Hypothalamus (tissue), 51 donors: ENCODE measurements around the gene KLF13.

Experiments used
- DNase-seq, 51 donors: peaks; one replicate each; lab custom pipeline; 2025; lab: John Stamatoyannopoulos, UW

The KLF13 gene

GRCh38 chr15:31326156-31326874 is at the start of gene KLF13:
Gene KLF13 (plus strand): TSS chr15:31326835. CDS start chr15:31327213, 378 bp downstream.
- peak; percentile 92 to 100 (median 98) for DNase-seq

DNA sequence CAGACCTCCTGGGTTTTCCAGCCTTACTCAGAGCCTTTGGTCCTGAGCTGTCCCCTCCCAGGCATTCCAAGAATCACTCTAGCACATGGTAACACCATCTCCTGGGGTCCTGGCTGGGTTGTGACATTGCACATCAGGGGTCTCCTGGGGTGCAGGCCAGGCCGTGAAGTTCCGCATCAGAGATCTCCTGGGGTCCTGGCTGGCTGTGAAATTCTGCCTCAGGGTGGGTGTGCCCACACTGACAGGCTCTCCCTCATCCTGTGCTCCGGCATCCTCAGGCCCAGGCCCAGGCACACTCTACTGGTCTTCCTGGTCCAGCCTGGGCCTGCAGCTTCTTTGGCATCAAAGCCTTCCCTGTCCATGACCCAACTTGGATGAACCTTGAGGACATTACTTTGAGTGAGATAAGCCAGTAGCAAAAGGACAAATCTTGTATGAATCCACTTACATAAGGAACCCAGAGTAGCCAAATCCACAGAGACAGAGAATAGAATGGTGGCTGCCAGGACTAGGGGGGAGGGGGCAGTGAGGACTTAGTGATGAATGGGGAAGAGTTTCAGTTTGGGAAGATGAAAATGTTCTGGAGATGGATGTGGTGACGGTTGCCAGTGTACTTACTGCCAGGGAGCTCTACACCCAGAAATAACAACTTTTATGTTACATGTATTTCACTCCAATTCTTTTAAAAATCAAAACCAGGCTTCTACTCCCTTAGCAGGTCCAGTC is 49.1 kb upstream of the KLF13 start:
- DNase-seq = no peak

GRCh38 chr15:31278061-31278445 is 48.6 kb upstream of the KLF13 start:
- DNase-seq = no peak

DNA sequence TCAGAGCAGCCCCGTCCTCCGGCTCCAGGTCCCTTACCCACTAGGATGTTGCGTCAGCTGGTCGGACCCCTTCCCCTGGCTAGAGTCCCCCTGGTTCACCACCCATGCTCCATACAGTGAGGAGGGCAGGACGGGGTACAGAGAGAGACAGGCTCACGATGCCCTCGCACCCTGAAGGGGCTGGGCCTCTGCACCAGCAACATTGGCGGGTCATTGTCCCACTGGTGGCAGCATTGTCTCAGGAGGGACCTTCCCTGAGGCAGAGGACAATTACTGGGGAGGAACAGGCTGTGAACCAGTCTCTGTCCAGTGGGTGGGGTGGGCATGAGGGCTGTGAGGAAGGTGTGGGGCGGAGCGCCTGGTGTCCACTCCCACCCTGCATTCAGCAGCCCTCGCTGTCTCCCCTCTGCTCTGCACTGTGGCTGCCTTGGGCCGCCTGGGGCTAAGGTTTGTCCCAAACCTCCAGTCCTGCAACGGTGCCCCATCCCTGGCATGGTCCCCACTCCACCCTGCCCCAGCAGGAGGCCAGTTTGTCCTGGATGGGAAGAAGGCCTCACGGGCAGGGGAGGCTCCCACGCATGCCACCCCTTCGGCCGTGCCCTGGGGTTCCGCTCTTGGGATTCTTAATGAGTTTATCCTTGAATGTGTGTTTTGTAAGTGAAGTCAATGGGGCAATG is 48.0 kb upstream of the KLF13 start:
- peak in 1 of 51 donors; percentile 49 for DNase-seq

DNA sequence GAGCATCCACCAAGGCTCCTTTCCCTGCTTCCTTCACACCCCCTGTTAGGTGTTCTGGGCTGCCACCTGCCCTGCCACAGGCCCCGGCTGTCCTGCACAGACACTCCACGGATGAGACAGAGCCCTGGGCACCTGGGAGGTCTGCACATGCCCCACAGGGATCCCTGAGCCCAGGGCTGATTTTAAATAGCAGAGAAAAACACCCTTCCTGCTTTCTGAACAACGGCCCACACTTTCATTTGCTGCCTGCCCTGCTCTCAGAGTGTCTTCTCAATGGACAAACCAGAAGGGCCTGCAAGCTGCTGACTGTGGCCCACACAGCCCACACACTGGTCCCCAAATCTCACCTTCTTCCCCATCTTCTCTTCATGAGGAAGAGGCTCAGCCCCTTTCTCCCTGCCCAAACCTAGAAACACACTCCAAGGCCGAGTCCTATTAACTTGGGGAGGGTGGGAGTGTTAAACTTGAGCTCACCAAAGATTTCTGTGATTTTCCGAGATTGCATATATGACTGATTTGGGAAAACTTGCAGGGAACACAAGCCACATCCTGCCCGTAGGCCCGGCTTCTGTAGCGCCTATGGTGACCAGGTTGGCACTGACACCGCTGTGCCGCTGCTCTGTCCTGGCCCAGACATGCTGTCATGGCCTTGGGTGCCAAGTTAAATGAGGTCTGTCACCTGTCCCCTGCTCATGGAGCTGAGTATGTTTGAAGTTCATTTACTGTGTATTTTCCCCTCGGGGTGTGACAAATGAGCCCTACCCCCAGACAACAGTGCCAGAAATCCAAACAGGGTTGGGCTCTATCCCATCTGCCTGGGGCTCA is 47.2 kb upstream of the KLF13 start:
- no peak for DNase-seq

DNA sequence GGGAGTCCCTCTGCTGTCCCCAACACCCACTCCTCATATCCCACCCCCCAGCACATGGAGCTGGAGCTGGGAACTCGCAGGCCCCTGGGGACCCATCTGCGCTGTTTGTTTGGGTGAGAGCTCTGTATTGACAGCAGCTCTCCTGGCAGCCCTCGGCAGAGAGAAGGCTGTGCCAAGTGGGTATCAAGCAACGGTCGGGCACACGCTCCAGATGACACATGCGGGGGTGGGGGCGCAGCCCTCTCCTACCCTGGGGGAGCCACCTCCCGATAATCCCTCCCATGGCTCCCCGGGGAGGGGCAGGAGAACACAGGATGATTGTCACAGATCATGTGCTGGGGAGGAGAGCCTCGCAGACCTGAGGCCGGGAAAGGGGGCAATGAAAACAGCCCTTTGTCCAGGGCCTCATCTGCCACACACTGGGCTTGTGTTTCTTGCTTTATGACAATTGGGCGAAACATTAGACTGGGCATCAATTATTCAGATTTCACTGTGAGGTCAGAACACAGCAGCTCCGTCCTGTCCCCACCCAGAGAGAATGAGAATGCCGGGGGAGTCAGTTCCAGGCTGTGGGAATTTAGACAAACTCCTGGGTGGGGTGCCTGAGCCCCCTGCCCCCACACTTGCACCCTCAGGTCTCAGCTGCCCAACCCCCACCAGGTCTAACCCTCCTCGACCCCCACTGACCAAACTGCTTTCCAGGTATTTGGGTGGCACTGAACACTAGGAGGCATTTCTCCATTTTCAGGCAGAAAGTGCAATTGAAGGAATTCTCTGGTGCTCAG is 46.4 kb upstream of the KLF13 start:
- DNase-seq = peak in 46 of 51 donors; percentile 36 to 97 (median 84)

DNA sequence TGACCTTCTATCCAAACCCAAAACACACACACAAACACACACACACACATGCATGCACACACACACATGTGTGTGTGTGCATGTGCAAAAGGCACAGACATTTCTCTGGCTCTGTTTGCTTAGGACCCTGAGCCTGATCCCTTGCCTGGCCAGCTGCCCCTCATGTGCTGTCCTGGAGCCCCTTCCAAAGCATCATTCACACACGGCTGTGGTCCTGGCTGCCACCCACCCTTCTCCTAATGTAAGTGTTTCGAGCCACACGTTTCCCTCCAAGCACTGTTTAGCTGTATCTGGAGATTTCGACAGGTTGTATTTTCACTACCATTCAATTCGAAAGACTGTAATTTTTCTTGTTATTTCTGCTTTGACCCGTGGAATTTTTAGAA is 45.8 kb upstream of the KLF13 start:
- DNase-seq = no peak

- DNase-seq = no peak
These were observed 43.6 kb upstream of the KLF13 start for GRCh38 chr15:31283043-31283442.

DNA sequence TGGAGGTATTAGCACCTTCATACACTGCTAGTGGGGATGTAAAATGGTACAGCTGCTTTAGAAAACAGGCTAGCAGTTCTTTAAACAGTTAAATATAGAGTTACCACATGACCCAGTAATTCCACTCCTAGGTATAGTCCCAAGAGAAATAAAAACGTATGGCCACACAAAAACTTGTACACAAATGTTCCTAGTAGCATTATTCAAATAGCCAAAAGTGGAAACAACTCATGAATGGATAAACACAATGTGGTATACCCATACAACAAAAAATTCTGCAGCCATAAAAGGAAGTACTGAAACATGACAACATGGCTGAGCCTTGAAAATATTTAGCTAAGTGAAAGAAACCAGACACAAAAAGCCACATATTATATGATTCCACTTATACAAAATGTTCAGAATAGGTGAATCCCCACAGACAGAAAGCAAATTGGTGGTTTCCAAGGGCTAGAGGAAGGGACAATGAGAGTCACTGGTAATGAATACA is 40.8 kb upstream of the KLF13 start:
- DNase-seq = no peak

DNA sequence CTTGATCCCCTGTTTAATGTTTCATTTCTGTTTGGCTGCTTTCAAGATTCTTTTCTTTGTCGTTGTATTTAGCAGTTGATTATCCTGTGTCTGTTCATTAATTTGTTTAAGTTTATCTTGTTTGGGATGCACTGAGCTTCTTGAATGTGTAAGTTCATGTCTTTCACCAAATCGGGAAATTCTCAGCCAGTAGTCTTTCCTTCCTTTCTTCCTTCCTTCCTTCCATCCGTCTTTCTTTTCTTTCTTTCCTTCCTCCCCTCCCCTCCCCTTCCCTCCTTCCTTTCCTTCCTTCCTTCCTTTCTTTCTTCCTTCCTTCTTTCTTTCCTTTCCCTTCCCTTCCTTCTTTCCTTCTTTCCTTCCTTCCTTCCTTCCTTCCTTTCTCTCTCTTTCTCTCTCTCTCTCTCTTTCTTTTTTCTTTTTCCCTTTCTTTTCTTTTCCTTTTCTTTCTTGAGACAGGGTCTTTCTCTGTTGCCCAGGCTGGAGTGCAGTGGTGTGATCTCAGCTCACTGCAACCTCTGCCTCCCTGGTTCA is 35.5 kb upstream of the KLF13 start:
- no peak for DNase-seq

DNA sequence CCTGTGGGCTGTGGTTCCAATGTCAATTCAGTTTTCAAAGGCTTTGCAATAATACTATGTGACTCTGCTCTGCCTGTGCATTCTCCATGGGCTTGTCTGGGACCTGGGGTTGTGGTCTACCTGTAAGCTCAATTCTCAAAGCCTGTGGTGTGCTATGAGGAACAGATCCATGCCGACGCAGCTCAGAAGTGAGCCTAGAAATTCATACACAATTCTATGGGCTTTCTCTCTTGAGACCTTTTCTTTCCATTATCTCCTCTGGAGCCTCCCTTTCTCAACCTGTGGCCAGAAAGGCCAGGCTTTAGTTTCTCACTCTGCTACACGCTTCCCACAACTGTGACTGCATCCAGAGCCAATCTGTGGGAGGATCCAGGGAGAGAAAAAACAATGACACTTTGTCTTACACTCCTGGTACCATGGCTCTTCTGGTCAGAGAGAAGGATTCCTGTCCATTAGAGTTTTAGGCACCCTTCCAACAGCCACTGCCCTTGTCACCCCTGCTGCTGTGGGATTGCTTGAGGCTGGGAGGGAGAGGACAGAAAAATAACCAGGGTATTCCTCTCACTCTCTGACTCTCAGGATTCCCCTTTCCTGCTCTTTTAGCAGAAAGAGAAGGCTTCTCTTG is 34.1 kb upstream of the KLF13 start:
- DNase-seq = peak in 12 of 51 donors; percentile 31 to 79 (median 50)

DNA sequence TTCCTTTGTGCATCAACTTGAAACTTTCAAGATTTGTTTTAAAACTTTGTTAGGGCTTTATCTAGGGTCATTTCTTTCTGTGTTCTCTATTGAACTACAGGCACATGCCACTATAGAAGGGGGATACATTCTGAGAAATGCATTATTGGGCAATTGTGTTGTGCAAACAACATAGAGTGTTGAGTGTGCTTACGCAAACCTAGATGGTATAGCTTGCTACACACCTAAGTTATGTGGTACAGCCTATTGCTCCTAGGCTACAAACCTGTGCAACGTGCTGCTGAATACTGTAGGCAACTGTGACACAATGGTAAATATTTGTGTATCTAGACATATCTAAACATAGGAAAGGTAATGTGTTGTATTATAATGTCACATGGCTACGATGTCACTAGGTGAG is 33.0 kb upstream of the KLF13 start:
- DNase-seq = no peak

DNA sequence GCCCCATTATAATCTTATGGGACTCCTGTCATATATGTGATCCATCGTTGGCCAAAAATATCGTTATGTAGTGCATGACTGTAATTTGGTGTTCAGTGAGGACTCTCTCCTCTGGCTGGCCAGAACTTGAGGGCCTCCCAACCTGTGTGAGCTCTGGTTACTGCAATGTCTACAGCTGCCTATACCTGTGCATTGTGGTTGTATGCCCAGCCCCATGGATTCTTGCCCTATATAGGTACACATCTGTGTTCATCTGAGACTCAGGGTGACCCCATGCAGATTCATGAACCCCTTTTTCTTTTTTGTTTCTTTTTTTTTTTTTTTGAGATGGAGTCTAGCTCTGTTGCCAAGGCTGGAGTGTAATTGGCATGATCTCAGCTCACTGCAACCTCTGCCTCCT is 32.6 kb upstream of the KLF13 start:
- DNase-seq = no peak

DNA sequence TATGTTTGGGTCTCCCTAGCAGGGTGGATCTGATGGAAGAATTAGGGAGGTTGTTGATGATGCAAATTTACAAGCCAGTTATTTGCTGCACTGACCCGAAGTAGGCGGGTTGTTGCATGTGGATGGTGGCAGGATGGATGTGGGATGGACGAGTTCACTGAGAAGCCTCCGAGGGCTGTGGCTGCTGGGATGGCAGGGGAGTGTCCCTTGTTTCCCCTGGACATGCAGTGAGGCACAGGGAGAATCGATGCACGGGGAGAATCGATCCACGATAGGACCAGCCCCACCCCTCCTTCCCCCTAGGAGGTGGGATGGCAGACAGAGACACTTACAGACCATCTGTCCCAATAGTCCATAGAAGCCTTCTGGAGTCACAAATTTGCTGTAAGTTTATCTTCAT is 31.0 kb upstream of the KLF13 start:
- peak in 3 of 51 donors; percentile 41 to 51 (median 46) for DNase-seq

DNA sequence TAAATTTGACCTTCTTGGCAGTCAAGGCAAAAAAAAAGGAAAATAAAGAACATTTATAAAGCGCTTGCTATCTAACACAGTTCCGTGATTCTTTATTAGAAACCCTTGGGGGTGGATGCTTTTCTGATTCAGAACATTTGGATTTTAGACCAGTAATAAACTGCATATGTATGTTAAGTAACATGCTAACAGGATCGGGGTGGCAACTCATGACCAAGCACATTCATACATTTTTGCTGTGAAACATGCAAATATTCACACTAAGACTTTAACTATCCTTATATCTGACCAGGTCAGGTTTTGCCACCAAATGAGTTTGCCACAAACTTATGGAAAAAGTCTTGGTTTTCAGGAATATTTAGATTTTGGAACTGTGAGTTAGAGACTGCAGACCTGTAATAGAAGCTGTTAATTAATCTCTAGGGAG is 30.4 kb upstream of the KLF13 start:
- no peak for DNase-seq

GRCh38 chr15:31296646-31297574 is 29.7 kb upstream of the KLF13 start:
- DNase-seq = peak in 2 of 51 donors; percentile 42 to 55

GRCh38 chr15:31297575-31298456 is 28.8 kb upstream of the KLF13 start:
- no peak for DNase-seq
